ENCODE data around the gene CYTH1.

CYTH1 gene

DNA sequence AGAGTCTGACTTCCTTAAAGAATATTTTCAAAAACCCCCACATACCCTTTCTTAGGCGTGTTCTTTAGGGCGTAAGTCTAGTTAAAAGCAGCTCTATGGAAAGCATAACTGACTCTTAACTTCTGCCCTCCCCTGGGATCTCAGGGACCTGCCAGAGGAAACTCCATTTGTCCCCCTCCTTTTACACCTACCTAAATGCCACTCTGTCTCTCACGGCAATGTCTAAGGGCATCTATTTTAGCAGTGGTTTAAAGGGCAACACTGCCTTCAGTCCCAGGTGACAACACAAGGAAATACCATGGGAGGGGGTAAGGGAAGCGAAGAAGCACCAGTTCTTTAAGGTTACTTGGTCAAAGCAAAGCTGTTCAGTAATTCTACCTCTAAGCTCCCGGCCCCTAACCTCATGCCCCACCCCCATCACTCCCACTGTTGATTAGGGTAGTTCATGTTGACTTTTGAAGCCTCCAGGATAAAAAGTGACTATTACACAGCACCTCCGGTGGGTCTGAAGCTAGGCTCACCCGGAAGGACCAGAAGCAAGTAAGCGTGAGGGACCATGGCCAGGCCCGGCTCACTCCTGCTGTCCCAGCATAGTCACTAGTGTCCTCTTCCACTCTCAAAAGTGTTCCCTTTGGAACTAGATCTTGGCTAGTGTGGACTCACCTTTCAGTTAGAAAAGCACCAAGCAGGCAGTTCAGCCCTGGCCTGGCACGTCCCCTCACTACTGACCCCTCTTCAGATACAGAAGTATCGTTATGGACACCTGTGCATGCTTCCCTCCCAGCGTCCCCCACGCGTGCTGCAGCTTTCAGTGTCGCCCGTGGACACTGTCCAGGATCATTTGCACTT lies 47.1 kb downstream of the CYTH1 start:
- DNase-seq = no peak

- no peak for DNase-seq
Observed at GRCh38 chr17:78732354-78732753, 49.7 kb downstream of the CYTH1 start.

DNA sequence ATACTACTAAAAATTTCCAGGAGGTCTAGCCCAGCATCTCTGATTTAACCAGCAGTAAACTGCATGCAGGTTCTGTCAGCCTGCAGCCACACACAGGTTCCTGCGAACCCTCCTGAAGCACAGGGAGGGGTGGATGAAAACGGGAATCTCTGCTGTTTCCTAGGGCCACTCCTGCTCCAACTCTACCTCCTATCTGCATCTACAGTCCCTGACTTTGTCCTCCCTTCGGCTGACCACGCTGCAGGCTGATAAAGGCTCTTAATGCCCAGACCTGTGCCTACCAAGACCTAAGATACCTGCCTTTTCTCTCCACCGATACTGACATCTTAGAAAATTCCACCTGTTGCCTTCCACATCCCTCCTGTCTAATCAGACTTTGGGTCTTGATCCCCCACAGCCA lies 50.2 kb downstream of the CYTH1 start:
- no peak for DNase-seq

DNA sequence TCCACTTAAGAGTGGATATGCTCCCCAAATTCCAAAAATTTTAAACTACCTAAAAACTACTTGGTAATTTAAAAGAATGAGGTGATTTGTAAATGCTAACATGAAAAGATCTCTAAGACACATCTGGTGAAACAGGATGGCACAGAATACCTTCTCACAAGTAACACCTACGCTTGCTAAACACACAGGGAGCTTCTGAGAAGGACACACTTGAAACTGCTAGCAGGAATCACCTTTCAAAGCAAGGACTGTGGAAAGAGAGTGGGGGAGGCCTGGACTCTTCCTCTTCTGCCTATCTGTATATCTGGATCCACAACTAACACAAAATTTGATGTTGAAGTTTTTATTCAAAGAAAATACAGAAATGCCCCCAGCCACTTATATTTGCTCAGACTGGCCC lies 52.4 kb downstream of the CYTH1 start:
- no peak for DNase-seq

GRCh38 chr17:78728495-78728894 lies 53.6 kb downstream of the CYTH1 start:
- no peak for DNase-seq

GRCh38 chr17:78727476-78728229 lies 54.4 kb downstream of the CYTH1 start:
- DNase-seq = no peak

DNA sequence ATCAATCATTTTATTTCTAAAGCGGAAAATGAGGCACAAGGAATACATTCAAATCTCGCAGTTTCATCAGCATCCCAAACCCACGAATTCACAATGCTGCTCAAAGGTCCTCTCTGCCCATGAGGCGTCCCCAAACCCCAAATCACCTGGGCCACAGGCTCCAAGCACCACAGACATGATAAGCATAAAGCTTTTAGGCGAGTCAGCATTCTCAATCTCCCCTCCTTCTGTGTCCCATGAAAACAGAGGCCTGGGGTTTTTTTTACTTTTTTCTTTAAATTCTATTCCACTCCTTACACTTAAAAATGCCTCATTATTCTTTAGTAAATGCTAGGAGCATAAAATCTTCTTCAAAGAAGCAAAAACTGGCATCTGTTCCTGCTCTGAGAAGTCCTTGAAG lies 55.0 kb downstream of the CYTH1 start:
- DNase-seq = no peak

DNA sequence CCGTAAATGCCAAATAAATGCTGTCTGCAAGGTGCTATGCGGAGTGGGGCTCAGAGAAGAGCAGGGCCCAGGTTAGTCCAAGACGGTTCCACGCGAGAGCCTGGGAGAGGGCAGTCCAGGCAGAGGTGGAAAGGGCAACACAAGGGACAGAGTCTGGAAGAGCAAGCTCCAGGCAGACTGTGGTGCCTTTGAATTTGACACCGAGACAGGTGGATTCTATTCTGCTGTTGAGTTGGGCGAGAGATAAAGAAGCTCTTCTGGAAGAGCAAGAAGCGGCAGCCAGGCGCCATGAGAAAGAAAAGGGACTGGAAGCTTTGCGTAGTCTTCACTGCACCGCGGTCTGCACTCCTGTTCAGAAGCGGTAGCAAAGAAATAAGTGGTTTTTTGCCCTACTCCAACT lies 55.6 kb downstream of the CYTH1 start:
- DNase-seq = no peak

GRCh38 chr17:78725448-78726021 lies 56.5 kb downstream of the CYTH1 start:
- no peak for DNase-seq

GRCh38 chr17:78724999-78725398 lies 57.1 kb downstream of the CYTH1 start:
- no peak for DNase-seq

DNA sequence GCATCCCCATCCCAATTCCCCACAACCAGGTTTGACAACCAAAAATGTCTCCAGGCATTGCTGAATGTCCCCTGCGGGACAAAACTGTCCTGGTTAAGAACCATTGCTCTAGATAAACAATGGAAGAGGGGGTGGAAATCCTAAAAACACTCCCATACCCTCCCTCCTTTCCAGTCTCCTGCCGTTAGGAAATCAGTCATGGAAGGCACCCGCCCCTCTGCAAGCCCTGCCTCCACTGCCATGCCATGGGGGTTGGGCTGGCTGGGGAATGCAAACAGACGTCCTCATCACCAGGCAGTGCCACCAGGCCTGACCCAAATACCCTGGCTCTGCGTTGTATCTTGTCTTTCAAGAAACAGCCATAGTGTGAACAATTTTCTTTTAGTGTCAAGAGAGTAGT lies 57.5 kb downstream of the CYTH1 start:
- DNase-seq = no peak

- DNase-seq = no peak
Observed at GRCh38 chr17:78723957-78724356, 58.1 kb downstream of the CYTH1 start.

GRCh38 chr17:78723001-78723796 lies 58.9 kb downstream of the CYTH1 start:
- no peak for DNase-seq

GRCh38 chr17:78722246-78722761 lies 59.8 kb downstream of the CYTH1 start:
- DNase-seq = no peak

- no peak for DNase-seq
Observed at GRCh38 chr17:78719630-78720298, 62.3 kb downstream of the CYTH1 start.

- no peak for DNase-seq
Observed at GRCh38 chr17:78718575-78719208, 63.4 kb downstream of the CYTH1 start.

- no peak for DNase-seq
Observed at GRCh38 chr17:78717431-78717980, 64.6 kb downstream of the CYTH1 start.

GRCh38 chr17:78716814-78717393 lies 65.2 kb downstream of the CYTH1 start:
- DNase-seq = no peak

DNA sequence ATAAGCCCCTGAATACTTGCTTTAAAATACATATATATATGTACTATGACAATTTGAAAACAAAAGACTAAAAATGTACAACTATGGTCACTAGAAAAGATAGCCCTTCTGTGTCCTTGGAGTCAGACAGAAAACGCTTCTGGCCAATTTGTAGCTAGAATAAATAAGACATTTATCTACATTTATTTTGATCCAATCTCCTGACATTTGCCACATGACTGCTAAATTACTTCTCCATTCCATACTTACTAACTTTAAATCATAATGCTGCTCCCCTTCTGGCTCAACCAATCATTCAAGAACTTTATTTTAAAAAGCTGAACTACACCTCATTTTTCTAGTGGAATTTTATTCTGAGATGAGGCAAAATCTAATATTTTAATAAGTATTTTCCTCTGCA lies 65.8 kb downstream of the CYTH1 start:
- no peak for DNase-seq

DNA sequence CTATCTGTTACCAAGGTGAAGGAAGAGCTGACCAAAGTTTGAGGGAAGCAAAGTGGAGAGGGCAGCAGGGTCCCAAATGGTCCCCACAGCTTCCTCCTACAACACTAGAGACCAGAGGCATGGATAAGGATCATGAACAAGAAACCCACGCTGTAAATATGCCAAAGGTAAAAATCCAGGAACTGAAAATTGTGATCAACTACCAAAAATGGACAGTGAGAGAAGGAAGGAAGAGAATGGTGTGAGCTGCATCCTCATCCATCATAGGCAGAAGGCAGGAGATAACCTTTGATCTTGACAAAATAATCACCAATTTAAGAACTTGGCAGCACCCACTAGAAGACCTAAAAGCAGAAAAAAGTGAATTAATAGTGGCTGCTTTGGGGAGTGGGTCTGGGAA lies 66.2 kb downstream of the CYTH1 start:
- no peak for DNase-seq

Data from activated CD4-positive, CD25-positive, alpha-beta regulatory T cell treated with anti-CD3 and anti-CD28 coated beads, Interleukin-2, amount 50 U/mL, for 72 hours (primary cell).